SK-N-MC (cell line): ENCODE measurements around the gene ETNPPL.
A peak's percentile ranks its signal among the peaks of the same experiment; 100 is the strongest.

ENCODE experiments used
- DNase-seq: peaks from one replicate; pipeline ENCODE4 v3.0.0-alpha.2; 2011; ENCODE audit warnings: low read depth, low spot score
- H3K27ac ChIP-seq: fragments of 200-600 bp; sonication (generic); 2 replicates; pipeline ENCODE4 v1.5.1; 2016; ENCODE audit warnings: mixed run types
- H3K36me3 ChIP-seq: fragments of 200-600 bp; sonication (generic); 2 replicates; pipeline ENCODE4 v1.6.1; 2017; ENCODE audit warnings: antibody characterized with exemption, low read length, mixed read lengths; ENCODE audit not compliant: insufficient read depth
- H3K4me3 ChIP-seq: fragments of 200-600 bp; sonication (generic); 2 replicates; pipeline ENCODE4 v1.5.1; 2016
- H3K9ac ChIP-seq: fragments of 200-600 bp; sonication (generic); 2 replicates; pipeline ENCODE4 v1.8.0; 2017; ENCODE audit warnings: mixed run types, mixed read lengths; ENCODE audit not compliant: insufficient read length
- H3K9me3 ChIP-seq: fragments of 200-600 bp; sonication (generic); 2 replicates; pipeline ENCODE4 v1.6.1; 2017; ENCODE audit warnings: low read depth, mild to moderate bottlenecking, antibody characterized with exemption, low read length, moderate library complexity, mixed read lengths
- EZH2 ChIP-seq: fragments of 200-600 bp; sonication (generic); IDR thresholded peaks from one replicate; pipeline ENCODE4 v1.6.1; 2017; ENCODE audit warnings: antibody characterized with exemption
- FOXP2 ChIP-seq: optimal IDR thresholded peaks from 2 replicates; pipeline ENCODE3; 2011; ENCODE audit warnings: mild to moderate bottlenecking, moderate library complexity; ENCODE audit not compliant: insufficient read depth; ENCODE audit errors: extremely low read length, control extremely low read depth
- POLR2AphosphoS5 ChIP-seq: IDR thresholded peaks from 2 replicates; pipeline ENCODE4 v1.6.1; 2012; ENCODE audit warnings: mild to moderate bottlenecking, low read depth, low read length, borderline replicate concordance

Gene ETNPPL

GRCh38 chr4:108788731-108789130 lies 25.9 kb upstream of the ETNPPL start:
- H3K4me3 ChIP-seq: no peak overlapping the region
- H3K9ac ChIP-seq: no peak overlapping the region
- no peaks in the 10 kb centered on the region for H3K36me3 ChIP-seq
- TF ChIP-seq POLR2AphosphoS5 (no peak), FOXP2 (no peak), EZH2 (no peak)
- no peaks in the 10 kb centered on the region for H3K9me3 ChIP-seq
- no peak overlapping the region for H3K27ac ChIP-seq
- DNase-seq: no peak

GRCh38 chr4:108787724-108788123 lies 24.9 kb upstream of the ETNPPL start:
- Histone ChIP-seq H3K27ac (no peak overlapping the region), H3K36me3 (no peaks in the 10 kb centered on the region), H3K9me3 (no peaks in the 10 kb centered on the region), H3K9ac (no peak overlapping the region), H3K4me3 (no peak overlapping the region)
- TF ChIP-seq POLR2AphosphoS5 (no peak), EZH2 (no peak), FOXP2 (no peak)
- no peak for DNase-seq

- no peak overlapping the region for H3K4me3 ChIP-seq
- TF ChIP-seq EZH2: no peak
- no peak for TF ChIP-seq POLR2AphosphoS5
- TF ChIP-seq FOXP2: no peak
- no peak overlapping the region for H3K9ac ChIP-seq
- DNase-seq: no peak
- H3K9me3 ChIP-seq: no peaks in the 10 kb centered on the region
- H3K27ac ChIP-seq: no peak overlapping the region
- H3K36me3 ChIP-seq: no peaks in the 10 kb centered on the region
These were observed 24.3 kb upstream of the ETNPPL start for GRCh38 chr4:108787106-108787505.

GRCh38 chr4:108786351-108786750 lies 23.5 kb upstream of the ETNPPL start:
- Histone ChIP-seq H3K4me3 (no peak overlapping the region), H3K9me3 (no peaks in the 10 kb centered on the region), H3K9ac (no peak overlapping the region), H3K36me3 (no peaks in the 10 kb centered on the region), H3K27ac (no peak overlapping the region)
- no peak for DNase-seq
- TF ChIP-seq POLR2AphosphoS5 (no peak), FOXP2 (no peak), EZH2 (no peak)

GRCh38 chr4:108783665-108784463 lies 21.0 kb upstream of the ETNPPL start:
- Histone ChIP-seq H3K9ac (no peak overlapping the region), H3K4me3 (no peak overlapping the region), H3K36me3 (no peaks in the 10 kb centered on the region), H3K27ac (no peak overlapping the region), H3K9me3 (no peaks in the 10 kb centered on the region)
- peak; percentile 12 for DNase-seq
- TF ChIP-seq POLR2AphosphoS5 (no peak), FOXP2 (no peak), EZH2 (no peak)

GRCh38 chr4:108779958-108780357 lies 17.1 kb upstream of the ETNPPL start:
- no peak for DNase-seq
- no peak overlapping the region for H3K27ac ChIP-seq
- H3K4me3 ChIP-seq: no peak overlapping the region
- no peaks in the 10 kb centered on the region for H3K36me3 ChIP-seq
- no peaks in the 10 kb centered on the region for H3K9me3 ChIP-seq
- TF ChIP-seq EZH2 (no peak), FOXP2 (no peak), POLR2AphosphoS5 (no peak)
- no peak overlapping the region for H3K9ac ChIP-seq

- H3K9ac ChIP-seq: no peak overlapping the region
- H3K36me3 ChIP-seq: no peaks in the 10 kb centered on the region
- DNase-seq: no peak
- no peak overlapping the region for H3K4me3 ChIP-seq
- TF ChIP-seq FOXP2: no peak
- TF ChIP-seq POLR2AphosphoS5: no peak
- TF ChIP-seq EZH2: no peak
- H3K27ac ChIP-seq: no peak overlapping the region
- H3K9me3 ChIP-seq: no peaks in the 10 kb centered on the region
These were observed 14.5 kb upstream of the ETNPPL start for GRCh38 chr4:108777388-108777787.

- no peak for DNase-seq
- H3K9me3 ChIP-seq: no peaks in the 10 kb centered on the region
- no peak overlapping the region for H3K9ac ChIP-seq
- TF ChIP-seq POLR2AphosphoS5: no peak
- no peak for TF ChIP-seq EZH2
- no peak for TF ChIP-seq FOXP2
- H3K4me3 ChIP-seq: no peak overlapping the region
- H3K36me3 ChIP-seq: no peaks in the 10 kb centered on the region
- no peak overlapping the region for H3K27ac ChIP-seq
These were observed 13.1 kb upstream of the ETNPPL start for GRCh38 chr4:108775921-108776320.
